AG08395 (cell line): ENCODE data around the gene ZGPAT.
A peak's percentile ranks its signal among the peaks of the same experiment; 100 is the strongest.

Source experiments
- DNase-seq: peaks from one replicate; pipeline ENCODE4 v3.0.0; 2012; ENCODE audit warnings: mixed read lengths, low spot score

ZGPAT gene

DNA sequence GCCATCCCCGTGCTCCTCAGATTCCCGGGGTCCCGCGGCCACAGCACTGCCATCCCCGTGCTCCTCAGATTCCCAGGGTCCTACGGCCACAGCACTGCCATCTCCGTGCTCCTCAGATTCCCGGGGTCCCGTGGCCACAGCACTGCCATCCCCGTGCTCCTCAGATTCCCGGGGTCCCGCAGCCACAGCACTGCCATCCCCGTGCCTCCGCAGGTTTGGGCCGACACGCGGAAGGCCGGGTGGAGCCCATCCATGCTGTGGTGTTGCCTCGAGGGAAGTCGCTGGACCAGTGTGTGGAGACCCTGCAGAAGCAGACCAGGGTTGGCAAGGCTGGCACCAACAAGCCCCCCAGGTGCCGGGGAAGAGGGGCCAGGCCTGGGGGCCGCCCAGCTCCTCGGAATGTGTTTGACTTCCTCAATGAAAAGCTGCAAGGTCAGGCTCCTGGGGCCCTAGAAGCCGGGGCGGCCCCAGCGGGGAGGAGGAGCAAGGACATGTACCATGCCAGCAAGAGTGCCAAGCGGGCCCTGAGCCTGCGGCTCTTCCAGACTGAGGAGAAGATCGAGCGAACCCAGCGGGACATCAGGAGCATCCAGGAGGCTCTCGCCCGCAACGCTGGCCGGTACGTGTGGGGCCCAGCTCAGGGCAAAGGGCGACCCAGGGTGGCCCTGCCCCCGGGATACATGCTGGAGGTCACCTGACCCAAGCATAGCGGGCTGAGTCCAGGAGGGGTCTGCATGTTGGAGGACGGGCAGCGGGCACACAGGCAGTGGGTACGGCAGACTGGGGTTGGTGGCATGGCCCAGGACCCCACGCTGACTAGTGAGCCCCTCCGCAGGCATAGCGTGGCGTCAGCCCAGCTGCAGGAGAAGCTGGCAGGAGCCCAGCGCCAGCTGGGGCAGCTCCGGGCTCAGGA, 27.4 kb downstream of the ZGPAT start:
- no peak for DNase-seq

DNA sequence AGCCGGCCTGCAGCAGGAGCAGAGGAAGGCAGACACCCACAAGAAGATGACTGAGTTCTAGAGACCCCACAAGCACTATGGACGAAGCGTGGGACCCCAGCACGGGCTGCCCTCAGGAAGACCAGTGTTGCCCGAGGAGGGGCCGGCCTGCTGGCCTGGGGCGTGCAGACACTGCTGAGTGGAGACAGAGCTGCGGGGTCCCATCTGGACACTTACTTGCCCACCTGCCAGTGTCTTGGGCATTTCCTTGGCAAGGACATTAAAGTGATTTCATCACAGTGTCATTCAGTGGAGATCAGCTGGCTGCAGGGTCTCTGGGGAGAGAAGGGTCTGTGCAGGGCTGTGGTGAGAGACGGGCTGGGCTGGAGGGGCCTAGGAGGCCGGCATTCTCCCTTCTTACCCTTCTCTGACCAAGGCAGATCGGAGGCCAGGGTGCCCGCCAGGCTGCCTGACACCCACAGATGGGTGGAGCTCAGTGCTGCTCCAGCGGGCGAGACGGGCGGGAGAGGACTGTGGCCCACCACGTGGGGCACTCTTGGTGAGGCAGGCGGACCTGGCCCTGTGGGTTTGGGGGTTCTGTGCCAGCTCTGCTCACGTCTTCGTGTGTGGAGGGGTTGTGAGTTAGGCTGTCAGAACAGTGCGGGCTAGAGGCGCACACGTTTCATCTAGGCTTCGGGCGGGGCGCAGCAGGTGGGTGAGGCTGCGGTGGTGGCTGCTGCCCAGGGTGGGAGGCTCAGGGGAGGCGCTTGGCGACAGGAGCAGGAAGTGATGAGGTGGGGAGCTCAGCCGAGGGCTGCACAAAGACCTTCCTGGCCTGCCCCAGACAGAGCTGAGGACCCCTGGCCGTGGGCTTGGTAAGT, 28.2 kb downstream of the ZGPAT start, which contains the start of gene LIME1:
LIME1 (plus strand) TSS at position 806 of the 860 bp plus-strand sequence. CDS start 886 bp downstream, outside the sequence.
- DNase-seq = no peak

DNA sequence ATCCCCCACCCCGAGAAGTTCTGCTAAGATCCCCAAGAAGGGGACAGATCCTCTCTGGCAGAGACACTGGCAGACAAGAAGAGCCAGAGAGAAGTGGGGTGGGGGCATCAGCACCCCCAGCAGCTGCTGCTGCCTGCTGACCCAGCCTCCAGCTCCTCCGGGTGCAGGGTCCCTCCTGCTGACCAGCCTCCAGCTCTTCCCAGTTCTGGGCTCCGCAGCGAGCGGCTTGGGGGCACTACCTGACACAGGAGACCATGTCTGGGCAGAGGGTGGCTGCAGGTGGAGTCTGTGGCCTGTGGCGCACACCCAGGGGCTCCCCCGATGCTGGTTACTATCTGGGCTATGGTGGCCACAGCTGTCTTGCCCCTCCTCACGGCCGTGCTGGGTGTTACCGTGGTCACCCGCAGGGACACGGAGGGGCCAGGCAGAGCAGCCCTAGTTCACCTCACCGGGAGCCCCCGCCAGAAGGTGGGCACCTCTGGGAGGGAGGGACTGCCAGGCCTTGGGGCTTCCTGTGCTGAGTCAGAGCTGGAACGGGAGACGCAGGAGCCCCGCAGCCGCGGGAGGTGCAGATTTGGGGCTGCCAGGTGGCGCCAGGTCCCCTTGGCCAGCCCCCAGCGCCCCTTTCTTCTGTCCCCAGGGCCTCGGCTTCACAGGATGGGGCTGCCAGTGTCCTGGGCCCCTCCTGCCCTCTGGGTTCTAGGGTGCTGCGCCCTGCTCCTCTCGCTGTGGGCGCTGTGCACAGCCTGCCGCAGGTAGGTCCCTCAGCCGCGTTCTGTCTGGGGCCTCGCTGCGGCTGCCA, 29.3 kb downstream of the ZGPAT start:
- DNase-seq = no peak

DNA sequence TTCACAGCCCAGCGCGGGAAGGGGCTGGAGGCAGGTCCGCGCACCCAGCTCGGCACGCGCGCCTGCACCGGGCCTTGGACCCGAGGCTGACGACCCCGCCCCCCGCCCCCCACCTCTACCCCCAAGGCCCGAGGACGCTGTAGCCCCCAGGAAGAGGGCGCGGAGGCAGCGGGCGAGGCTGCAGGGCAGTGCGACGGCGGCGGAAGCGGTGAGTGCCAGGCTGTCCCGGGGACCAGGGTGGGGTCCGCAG, 29.8 kb downstream of the ZGPAT start:
- DNase-seq = no peak

DNA sequence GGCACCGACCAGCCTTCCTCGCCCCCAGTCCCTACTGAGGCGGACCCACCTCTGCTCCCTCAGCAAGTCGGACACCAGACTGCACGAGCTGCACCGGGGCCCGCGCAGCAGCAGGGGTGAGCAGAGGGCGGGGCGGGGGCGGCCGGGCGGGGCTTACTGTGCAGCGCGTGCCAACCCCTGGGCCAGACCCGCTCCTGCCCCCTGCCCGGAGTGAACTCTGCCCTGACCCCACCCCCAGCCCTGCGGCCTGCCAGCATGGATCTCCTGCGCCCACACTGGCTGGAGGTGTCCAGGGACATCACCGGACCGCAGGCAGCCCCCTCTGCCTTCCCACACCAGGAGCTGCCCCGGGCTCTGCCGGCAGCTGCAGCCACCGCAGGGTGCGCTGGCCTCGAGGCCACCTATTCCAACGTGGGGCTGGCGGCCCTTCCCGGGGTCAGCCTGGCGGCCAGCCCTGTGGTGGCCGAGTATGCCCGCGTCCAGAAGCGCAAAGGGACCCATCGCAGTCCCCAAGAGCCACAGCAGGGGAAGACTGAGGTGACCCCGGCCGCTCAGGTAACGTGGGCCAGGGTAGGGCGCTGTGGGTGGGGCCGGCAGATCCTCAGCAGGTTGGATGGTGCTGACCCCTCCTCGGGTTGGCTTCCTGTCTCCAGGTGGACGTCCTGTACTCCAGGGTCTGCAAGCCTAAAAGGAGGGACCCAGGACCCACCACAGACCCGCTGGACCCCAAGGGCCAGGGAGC, 30.3 kb downstream of the ZGPAT start:
- DNase-seq = no peak

DNA sequence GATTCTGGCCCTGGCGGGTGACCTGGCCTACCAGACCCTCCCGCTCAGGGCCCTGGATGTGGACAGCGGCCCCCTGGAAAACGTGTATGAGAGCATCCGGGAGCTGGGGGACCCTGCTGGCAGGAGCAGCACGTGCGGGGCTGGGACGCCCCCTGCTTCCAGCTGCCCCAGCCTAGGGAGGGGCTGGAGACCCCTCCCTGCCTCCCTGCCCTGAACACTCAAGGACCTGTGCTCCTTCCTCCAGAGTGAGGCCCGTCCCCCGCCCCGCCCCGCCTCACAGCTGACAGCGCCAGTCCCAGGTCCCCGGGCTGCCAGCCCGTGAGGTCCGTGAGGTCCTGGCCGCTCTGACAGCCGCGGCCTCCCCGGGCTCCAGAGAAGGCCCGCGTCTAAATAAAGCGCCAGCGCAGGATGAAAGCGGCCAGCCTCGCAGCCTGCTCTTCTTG, 30.9 kb downstream of the ZGPAT start:
- DNase-seq = no peak

DNA sequence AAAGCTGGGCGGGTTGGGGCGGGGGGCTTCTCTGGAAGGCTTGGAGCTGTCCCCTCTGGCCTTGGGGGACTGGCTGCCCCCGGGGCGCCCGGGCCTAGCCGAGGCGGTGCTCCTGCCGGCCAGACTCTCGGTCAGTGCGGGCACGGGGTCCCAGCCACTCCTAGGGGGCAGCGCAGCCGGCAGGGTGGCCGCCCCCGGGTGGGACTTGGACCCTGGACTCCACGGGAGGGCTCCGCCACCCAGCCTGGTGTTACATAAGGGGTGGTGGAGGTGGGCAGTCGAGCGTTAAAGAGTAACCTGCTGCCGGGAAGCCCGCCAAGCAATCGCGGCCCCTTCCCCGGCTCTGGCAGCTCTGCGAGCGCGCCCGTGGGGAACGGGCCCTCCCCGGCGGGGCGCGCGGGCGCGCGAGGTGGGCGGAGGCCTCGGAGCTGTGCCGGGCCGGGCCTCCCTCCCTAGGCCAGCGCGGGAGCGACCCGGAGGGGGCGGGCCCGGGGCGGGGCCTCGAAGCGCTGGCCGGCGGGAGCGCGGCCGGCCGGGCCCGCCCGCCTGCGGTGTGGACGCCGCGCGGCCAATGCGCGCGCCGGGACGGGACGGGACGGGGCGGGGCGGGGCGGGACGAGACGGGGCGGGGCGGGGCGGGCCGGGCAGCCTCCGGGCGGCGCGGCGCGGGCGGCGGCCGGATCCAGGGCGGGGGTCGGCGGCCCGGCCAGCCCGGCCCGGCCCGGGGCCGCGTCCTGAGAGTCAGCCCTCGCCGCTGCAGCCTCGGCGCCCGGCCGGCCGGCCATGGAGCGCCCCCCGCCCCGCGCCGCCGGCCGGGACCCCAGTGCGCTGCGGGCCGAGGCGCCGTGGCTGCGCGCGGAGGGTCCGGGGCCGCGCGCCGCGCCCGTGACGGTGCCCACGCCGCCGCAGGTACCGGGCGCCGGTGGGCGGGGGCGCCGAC, 31.6 kb downstream of the ZGPAT start, which contains the start of gene SLC2A4RG:
SLC2A4RG (plus strand) TSS at position 647 of the 940 bp plus-strand sequence; CDS start at position 784, 137 bp downstream.
- peak; percentile 98 for DNase-seq

DNA sequence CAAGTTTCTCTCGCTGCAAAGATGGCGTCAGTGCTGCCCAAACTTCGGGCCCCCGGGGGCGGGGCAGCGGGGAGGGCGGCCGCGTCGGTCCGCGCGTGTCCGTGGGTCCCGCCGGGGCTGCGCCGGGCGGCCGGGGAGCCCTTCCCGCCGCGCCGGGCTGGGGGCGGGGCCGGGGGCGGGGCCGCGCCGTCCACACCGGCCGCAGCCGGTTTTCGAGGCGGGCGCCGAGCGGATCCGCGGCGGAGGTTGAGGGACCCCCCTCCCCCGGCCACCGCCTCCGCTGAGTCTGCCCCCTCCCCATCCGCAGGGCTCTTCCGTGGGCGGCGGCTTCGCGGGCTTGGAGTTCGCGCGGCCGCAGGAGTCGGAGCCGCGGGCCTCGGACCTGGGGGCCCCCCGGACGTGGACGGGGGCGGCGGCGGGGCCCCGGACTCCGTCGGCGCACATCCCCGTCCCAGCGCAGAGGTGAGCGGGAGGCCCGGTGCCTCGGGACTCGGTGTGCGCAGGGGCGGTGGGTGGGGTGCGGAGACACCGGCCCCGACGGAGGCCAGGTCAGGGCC, 32.3 kb downstream of the ZGPAT start:
- peak; percentile 62 for DNase-seq

DNA sequence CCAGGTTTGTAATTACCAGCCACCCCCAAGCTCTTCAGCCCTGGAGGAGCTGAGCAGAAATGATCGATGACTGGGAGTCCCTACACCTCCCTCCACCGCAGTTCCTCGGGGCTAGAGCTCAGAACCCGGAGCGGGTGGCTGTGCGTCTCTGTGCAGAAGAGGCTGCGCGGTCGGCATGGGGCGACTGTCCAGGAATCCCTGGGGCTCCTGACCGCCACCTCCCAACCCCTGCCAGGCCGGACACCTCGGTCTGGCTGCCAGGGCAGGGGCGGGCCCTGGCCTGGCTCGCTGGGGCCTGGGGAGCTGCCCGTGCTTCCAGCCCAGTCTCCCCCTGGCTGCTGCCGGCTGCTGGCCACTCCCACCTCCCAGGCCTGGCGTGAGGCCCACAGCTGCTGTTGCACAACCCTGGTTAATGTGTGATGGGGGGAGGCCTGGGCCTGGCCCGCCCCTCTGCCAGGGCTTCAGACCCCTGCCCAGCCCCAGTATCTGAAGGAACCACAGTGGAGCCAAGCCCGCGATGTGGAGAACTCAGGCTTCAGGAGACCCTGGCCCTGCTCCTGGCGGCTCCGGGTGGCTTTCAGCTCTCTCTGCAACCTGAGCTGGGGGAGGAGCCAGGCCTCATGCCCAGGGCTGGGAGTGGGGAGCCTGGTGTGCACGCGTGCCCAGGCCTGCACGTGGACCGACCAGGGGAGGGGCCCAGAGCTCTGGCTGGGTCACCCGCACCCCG, 33.0 kb downstream of the ZGPAT start:
- DNase-seq = peak; percentile 97

DNA sequence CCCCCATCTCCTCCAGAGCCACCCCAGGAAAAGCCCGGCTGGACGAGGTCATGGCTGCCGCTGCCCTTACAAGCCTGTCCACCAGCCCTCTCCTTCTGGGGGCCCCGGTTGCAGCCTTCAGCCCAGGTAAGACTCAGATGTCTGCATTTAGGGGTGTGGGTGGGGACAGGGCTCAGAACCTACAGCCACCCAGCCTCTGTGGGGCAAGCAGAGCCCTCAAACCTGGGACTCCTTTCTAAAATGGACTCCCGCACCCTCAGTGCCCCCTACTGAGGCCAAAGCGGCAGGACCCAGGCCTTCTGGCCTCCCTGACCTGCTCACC, 33.5 kb downstream of the ZGPAT start:
- no peak for DNase-seq

DNA sequence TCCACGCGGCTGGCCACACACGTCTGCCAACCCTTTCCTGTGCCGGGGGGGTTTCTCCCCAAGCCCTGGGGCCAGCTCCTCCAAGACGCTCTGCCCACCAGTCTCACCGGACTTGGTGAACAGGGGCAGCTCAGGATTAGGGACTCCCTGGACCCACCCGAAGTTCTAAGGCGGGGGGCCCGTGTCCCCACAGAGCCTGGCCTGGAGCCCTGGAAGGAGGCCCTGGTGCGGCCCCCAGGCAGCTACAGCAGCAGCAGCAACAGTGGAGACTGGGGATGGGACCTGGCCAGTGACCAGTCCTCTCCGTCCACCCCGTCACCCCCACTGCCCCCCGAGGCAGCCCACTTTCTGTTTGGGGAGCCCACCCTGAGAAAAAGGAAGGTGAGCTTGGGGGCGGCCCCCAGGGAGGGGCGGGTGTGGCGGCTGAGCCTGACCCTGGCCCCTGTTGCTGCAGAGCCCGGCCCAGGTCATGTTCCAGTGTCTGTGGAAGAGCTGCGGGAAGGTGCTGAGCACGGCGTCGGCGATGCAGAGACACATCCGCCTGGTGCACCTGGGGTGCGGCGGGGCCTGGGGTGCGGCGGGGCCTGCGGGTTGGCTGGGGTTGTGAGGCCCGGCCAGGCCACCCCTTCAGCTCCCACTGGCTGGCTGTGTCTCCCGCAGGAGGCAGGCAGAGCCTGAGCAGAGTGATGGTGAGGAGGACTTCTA, 34.0 kb downstream of the ZGPAT start:
- DNase-seq = no peak

DNA sequence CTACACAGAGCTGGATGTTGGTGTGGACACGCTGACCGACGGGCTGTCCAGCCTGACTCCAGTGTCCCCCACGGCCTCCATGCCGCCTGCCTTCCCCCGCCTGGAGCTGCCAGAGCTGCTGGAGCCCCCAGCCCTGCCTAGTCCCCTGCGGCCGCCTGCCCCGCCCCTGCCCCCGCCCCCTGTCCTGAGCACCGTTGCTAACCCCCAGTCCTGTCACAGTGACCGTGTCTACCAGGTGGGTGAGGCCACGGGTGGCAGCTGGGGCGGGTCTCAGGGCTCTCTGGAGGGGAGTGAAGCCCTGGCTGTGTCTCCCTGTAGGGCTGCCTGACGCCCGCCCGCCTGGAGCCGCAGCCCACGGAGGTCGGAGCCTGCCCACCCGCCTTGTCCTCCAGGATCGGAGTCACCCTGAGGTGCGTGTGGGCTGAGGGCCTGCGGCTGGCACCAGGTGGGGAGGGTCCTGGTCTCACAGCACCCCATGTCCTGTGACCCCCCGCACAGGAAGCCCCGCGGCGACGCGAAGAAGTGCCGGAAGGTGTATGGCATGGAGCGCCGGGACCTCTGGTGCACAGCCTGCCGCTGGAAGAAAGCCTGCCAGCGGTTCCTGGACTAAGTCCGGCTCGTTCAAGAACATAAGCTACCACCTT, 34.7 kb downstream of the ZGPAT start:
- DNase-seq = no peak

DNA sequence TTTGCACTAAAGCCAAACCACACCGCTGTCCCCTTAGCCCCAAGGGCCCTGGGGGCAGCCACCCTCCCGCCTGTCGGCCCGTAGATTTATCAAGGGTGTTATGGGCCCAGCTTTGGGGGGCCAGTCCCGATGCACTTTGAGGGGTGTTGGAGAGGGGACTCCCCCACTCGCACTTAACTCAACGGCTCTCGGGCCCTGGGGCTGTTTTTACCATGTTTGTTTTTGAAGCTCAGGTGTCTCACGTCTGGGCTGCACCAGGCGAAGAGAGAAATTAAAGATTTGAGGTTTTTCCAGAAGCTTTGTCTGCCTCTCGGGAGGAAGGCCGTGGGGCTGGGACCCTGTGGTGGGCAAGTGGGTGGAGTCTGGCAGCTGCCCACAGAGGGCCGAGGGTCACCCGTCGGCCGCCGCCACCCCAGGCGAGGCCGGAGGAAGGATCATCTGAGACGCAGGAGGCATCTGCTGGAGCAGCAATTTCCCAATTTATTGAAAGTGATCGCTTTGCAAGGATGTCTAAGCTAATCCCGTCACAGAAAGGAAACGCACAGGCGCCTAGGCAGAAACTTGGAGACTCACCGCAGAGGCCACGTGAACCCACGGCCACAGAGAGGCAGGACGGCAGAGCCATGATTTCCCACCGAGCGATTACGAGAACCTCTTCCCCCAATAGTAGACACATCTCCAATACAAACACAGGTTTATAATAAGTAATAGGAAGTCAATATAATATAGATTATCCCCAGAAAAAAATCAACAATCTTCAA, 35.6 kb downstream of the ZGPAT start:
- DNase-seq = no peak

DNA sequence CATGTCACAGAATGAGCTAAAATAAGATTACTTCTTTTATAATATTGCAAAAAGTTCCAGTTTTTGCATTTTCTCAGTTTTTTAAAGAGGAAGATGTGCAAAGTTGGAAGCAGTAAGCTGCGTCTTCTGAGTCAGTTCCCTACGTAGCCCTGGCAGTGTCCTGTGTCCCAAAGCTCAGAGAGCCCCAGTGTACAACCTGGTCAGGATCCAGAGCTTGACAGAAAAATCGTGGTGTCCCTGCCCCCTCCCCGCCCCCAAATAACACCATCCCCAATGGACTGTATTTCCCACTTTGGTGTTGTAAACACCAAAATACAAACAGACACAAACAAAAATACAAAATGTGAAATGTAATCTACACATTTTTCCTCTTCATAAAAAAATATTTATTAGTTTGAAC, 36.3 kb downstream of the ZGPAT start:
- no peak for DNase-seq

DNA sequence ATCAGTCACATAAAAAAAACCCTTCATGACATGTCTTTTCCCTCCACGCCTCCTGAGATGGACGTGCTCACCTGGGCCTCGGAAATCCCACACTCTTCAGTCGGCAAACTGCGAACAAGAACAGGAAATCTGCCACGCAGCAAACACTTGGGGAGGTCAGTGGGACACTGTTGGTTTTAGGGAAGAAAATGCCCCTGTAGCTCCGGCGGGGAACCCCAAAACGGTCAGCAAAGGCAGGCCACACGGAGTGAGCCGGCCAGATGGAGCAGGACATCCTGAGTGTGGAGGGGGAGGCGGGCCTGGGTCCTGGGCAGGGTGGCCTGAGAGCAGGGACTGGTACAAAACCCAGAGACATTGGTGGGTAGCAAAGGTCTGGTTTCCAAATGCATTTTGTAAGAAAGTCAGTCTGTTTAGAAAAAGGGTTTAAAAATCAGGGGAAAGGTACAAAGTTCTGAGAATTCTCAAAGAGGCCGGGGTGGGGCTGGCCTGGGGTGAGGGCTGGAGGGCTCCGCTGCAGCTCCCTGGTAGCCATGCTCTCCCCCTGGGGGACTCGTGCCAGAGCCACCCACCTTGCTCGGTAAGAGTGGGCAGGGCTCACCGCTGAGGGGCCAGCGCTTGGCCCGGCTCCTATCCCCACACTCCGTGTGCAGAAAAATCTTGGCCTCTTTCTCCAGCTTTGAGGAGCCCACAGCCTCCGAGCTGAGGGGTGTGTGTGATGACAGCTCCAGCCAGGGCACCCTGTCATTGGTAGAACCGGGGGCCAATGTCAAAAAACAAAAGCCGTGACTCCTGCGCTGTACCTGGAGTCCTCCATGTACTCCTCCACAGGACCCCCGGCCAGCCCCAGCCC, 37.0 kb downstream of the ZGPAT start:
- no peak for DNase-seq

DNA sequence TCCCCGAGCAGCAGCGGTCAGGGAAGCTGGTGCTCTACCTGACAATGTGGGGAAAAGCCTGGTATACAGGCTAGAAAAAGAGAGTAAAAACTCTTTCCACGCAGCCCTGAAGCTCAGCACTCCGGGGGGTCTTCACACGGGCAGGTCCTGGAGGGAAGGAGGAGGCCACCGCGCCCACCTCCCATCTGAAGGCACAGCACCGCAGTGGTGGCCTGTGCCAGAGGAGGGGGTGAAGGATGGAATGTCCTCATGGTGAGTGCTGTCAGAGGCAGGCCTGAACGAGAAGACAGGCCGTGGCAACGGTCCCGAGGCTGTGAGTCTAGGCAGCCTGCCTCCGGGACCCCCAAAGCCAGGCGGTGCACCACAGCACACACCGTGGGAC, 37.6 kb downstream of the ZGPAT start:
- DNase-seq = no peak
